Osteocyte (in vitro differentiated cells): ENCODE data around the gene SLC1A2. TPM values are rescaled to one million over a fixed set of nuclear protein-coding genes. Genes with fewer than 3 reads are reported as not detected.
"Not testable (repeated sequence)": the region's sequence is repeated elsewhere in the genome, so short reads cannot be mapped to it uniquely, and the experiment has no call there.

ENCODE experiments used
- DNase-seq: peaks from one replicate; pipeline ENCODE4 v3.0.0; 2021; ENCODE audit warnings: mixed read lengths; ENCODE audit not compliant: unreplicated experiment; ENCODE audit errors: extremely low spot score
- H3K27ac Mint-ChIP-seq: one replicate; pipeline ENCODE4 v1.8.0; 2021; ENCODE audit warnings: mild to moderate bottlenecking, mixed read lengths; ENCODE audit not compliant: unreplicated experiment
- H3K27me3 Mint-ChIP-seq: one replicate; pipeline ENCODE4 v1.8.0; 2021; ENCODE audit warnings: mixed read lengths; ENCODE audit not compliant: unreplicated experiment
- H3K36me3 Mint-ChIP-seq: one replicate; pipeline ENCODE4 v1.8.0; 2021; ENCODE audit warnings: mixed read lengths; ENCODE audit not compliant: unreplicated experiment
- H3K4me1 Mint-ChIP-seq: one replicate; pipeline ENCODE4 v1.8.0; 2021; ENCODE audit warnings: mixed read lengths; ENCODE audit not compliant: unreplicated experiment
- H3K4me3 Mint-ChIP-seq: one replicate; pipeline ENCODE4 v1.8.0; 2021; ENCODE audit warnings: mild to moderate bottlenecking, moderate library complexity, mixed read lengths; ENCODE audit not compliant: unreplicated experiment
- H3K9me3 Mint-ChIP-seq: one replicate; pipeline ENCODE4 v1.8.0; 2021; ENCODE audit warnings: mixed read lengths; ENCODE audit not compliant: unreplicated experiment
- total RNA-seq: library from RNA; stranded (reverse); gene quantifications from 2 replicates; pipeline ENCODE4 v1.2.1, GENCODE V29; 2021
- TF ChIP-seq, protein P1 (sequence below): fragments of 200-600 bp; sonication (generic); IDR thresholded peaks from 2 replicates; pipeline ENCODE4 v1.5.0; 2021; ENCODE audit warnings: antibody characterized with exemption, mild to moderate bottlenecking, moderate library complexity

The SLC1A2 gene
- total RNA-seq, 1 donor from 2014 or later: 0.32 TPM

DNA sequence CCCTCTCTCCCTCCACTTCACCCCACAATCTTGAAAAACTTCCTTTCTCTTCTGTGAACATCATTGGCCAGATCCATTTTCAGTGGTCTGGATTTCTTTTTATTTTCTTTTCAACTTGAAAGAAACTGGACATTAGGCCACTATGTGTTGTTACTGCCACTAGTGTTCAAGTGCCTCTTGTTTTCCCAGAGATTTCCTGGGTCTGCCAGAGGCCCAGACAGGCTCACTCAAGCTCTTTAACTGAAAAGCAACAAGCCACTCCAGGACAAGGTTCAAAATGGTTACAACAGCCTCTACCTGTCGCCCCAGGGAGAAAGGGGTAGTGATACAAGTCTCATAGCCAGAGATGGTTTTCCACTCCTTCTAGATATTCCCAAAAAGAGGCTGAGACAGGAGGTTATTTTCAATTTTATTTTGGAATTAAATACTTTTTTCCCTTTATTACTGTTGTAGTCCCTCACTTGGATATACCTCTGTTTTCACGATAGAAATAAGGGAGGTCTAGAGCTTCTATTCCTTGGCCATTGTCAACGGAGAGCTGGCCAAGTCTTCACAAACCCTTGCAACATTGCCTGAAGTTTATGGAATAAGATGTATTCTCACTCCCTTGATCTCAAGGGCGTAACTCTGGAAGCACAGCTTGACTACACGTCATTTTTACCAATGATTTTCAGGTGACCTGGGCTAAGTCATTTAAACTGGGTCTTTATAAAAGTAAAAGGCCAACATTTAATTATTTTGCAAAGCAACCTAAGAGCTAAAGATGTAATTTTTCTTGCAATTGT is 188.1 kb downstream of the SLC1A2 start:
- H3K27ac Mint-ChIP-seq: no peak overlapping the region
- peaks cover 21% of the 10 kb centered on the region for H3K9me3 Mint-ChIP-seq
- no peaks in the 10 kb centered on the region for H3K4me1 Mint-ChIP-seq
- no peaks in the 10 kb centered on the region for H3K27me3 Mint-ChIP-seq
- DNase-seq: no peak
- TF ChIP-seq, protein P1, sequence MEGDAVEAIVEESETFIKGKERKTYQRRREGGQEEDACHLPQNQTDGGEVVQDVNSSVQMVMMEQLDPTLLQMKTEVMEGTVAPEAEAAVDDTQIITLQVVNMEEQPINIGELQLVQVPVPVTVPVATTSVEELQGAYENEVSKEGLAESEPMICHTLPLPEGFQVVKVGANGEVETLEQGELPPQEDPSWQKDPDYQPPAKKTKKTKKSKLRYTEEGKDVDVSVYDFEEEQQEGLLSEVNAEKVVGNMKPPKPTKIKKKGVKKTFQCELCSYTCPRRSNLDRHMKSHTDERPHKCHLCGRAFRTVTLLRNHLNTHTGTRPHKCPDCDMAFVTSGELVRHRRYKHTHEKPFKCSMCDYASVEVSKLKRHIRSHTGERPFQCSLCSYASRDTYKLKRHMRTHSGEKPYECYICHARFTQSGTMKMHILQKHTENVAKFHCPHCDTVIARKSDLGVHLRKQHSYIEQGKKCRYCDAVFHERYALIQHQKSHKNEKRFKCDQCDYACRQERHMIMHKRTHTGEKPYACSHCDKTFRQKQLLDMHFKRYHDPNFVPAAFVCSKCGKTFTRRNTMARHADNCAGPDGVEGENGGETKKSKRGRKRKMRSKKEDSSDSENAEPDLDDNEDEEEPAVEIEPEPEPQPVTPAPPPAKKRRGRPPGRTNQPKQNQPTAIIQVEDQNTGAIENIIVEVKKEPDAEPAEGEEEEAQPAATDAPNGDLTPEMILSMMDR: no peak
- no peak overlapping the region for H3K4me3 Mint-ChIP-seq
- peaks cover 39% of the 10 kb centered on the region for H3K36me3 Mint-ChIP-seq

DNA sequence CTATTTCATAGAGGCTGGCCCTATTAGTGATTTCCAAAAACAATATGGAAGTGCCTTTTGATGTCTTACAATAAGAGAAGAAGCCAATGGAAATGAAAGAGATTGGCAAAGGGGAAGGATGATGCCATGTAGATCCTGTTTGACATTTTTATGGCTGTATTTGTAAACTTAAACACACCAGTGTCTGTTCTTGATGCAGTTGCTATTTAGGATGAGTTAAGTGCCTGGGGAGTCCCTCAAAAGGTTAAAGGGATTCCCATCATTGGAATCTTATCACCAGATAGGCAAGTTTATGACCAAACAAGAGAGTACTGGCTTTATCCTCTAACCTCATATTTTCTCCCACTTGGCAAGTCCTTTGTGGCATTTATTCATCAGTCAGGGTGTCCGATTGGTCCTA is 189.0 kb downstream of the SLC1A2 start:
- Mint-ChIP-seq H3K27me3 (no peaks in the 10 kb centered on the region), H3K4me1 (no peaks in the 10 kb centered on the region), H3K27ac (no peak overlapping the region), H3K36me3 (peaks cover 43% of the 10 kb centered on the region), H3K4me3 (no peak overlapping the region), H3K9me3 (peaks cover 20% of the 10 kb centered on the region)
- no peak for DNase-seq
- TF ChIP-seq, protein P1: no peak

DNA sequence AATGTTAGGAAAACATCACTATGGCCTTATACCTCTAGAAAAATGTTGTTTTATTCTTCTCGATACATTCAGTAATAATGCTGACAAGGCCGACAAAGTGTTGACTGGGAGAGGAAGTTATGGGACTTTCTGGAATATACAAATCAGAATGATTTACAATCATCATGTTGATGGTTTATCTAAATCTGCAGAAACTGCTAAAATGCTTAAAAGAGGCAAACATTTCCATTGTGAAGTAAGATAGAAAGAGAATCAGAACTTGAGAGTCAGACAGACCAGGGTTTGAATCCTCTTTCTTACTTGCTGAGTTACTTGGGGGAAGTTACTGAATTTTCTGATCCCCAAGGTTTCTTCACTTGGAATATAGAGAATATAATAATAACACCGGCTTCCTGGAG is 191.0 kb downstream of the SLC1A2 start:
- Mint-ChIP-seq H3K27me3 (no peaks in the 10 kb centered on the region), H3K36me3 (peaks cover 48% of the 10 kb centered on the region), H3K4me1 (peaks cover 7% of the 10 kb centered on the region), H3K4me3 (no peak overlapping the region), H3K27ac (no peak overlapping the region), H3K9me3 (peaks cover 3% of the 10 kb centered on the region)
- no peak for DNase-seq
- TF ChIP-seq, protein P1: no peak

DNA sequence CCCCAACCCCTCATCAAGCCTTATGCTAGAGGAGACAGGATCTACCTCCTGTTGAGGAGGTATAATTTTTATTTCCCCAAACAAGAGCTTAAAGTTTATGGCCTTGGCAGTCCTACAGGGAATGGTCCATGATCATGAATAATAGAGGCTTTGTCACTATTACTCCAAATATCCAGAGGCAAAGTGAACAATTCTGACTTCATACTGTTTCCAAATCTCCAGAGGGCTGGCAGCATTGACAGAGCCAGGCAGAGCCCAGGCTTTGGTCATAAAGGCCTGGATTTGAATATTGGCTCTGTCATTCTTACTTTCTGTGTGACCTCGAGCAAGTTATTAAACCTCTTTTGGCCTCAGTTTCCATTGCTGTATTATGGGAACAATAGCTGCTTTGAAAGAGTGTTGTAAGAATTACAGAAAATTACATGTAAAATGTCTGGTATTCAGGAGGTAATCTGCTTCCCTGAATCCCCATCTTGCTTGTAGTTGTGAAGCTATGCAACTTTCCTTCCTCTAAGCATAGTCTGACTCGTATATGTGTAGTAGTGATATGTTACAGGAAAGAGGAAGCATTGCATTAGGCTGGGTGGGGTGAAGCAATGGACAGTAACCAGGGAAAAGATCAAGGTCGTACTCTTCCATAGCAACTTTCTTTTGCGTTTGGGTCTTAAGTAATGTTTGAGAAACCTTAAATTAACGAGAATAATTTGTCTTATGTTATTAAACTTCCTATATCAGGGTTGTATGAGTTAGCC is 191.6 kb downstream of the SLC1A2 start:
- no peak for DNase-seq
- peaks cover 12% of the 10 kb centered on the region for H3K4me1 Mint-ChIP-seq
- H3K4me3 Mint-ChIP-seq: no peak overlapping the region

DNA sequence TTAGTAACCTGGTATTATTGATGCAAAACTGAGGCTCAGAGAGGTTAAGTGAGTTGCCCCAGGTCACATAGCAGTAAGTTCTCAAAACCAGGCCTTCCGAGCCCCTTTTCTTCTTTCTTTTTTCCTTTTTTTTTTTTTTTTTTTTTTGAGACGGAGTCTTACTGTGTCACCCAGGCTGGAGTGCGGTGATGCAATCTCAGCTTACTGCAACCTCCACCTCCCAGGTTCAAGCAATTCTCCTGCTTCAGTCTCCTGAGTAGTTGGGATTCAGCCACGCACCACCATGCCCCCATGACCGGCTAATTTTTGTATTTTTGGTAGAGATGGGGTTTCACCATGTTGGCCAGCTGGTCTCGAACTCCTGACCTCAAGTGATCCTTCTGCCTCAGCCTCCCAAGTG is 192.6 kb downstream of the SLC1A2 start:
- Mint-ChIP-seq H3K4me1 (peaks cover 14% of the 10 kb centered on the region), H3K36me3 (peaks cover 56% of the 10 kb centered on the region)
- not testable (repeated sequence) for H3K4me3 Mint-ChIP-seq, H3K27ac Mint-ChIP-seq, H3K27me3 Mint-ChIP-seq, DNase-seq, H3K9me3 Mint-ChIP-seq

More for the DNA sequence above, 191.6 kb downstream of the SLC1A2 start:
- H3K36me3 Mint-ChIP-seq: peaks cover 51% of the 10 kb centered on the region
- peaks cover 3% of the 10 kb centered on the region for H3K9me3 Mint-ChIP-seq
- TF ChIP-seq, protein P1: no peak
- H3K27ac Mint-ChIP-seq: peak overlapping the region; percentile 18
- H3K27me3 Mint-ChIP-seq: no peaks in the 10 kb centered on the region
